GM18868 (cell line): ENCODE results near the gene YY1AP1.
A peak's percentile ranks its signal among the peaks of the same experiment; 100 is the strongest.
"Not testable (repeated sequence)": the region's sequence is repeated elsewhere in the genome, so short reads cannot be mapped to it uniquely, and the experiment has no call there.

Experiments used
- ATAC-seq: cut with Tn5 transposase; IDR thresholded peaks from one replicate; pipeline ENCODE4 v1.9.1; 2021; ENCODE audit warnings: mild to moderate bottlenecking, moderate library complexity; ENCODE audit not compliant: unreplicated experiment

The YY1AP1 gene

GRCh38 chr1:155696524-155696923 lies 8.0 kb upstream of the YY1AP1 start:
- ATAC-seq, result no peak

- no peak for ATAC-seq
Measured at GRCh38 chr1:155695608-155696007, 7.0 kb upstream of the YY1AP1 start.

GRCh38 chr1:155695072-155695471 lies 6.5 kb upstream of the YY1AP1 start:
- no peak for ATAC-seq

- ATAC-seq, result no peak
Measured at GRCh38 chr1:155694167-155694566, 5.6 kb upstream of the YY1AP1 start.

- no peak for ATAC-seq
Measured at GRCh38 chr1:155691992-155692528, 3.5 kb upstream of the YY1AP1 start.

- ATAC-seq, result not testable (repeated sequence)
Measured at GRCh38 chr1:155689081-155689607, 570 bp upstream of the YY1AP1 start, which contains the start of gene DAP3. Gene DAP3 (plus strand): TSS chr1:155689091. CDS start chr1:155709780, 20,689 bp downstream.

GRCh38 chr1:155687705-155688323 lies 760 bp downstream of the YY1AP1 start:
- peak; percentile 38 for ATAC-seq

GRCh38 chr1:155681776-155682175 lies 6.8 kb downstream of the YY1AP1 start:
- ATAC-seq, result no peak

GRCh38 chr1:155680531-155680930 lies 8.0 kb downstream of the YY1AP1 start:
- no peak for ATAC-seq

- ATAC-seq, result not testable (repeated sequence)
Measured at GRCh38 chr1:155678992-155679391, 9.6 kb downstream of the YY1AP1 start.

- no peak for ATAC-seq
Measured at GRCh38 chr1:155678027-155678426, 10.5 kb downstream of the YY1AP1 start.

GRCh38 chr1:155673003-155673402 lies 15.6 kb downstream of the YY1AP1 start:
- no peak for ATAC-seq

GRCh38 chr1:155671750-155672149 lies 16.8 kb downstream of the YY1AP1 start:
- ATAC-seq, result no peak

- ATAC-seq, result no peak
Measured at GRCh38 chr1:155669233-155670162, 19.1 kb downstream of the YY1AP1 start.

- not testable (repeated sequence) for ATAC-seq
Measured at GRCh38 chr1:155661239-155661638, 27.3 kb downstream of the YY1AP1 start.

- no peak for ATAC-seq
Measured at GRCh38 chr1:155657463-155657862, 31.1 kb downstream of the YY1AP1 start.

- no peak for ATAC-seq
Measured at GRCh38 chr1:155652951-155653350, 35.6 kb downstream of the YY1AP1 start.

- no peak for ATAC-seq
Measured at GRCh38 chr1:155651861-155652661, 36.5 kb downstream of the YY1AP1 start.

GRCh38 chr1:155650231-155650757 lies 38.3 kb downstream of the YY1AP1 start:
- no peak for ATAC-seq

GRCh38 chr1:155649676-155650075 lies 38.9 kb downstream of the YY1AP1 start:
- no peak for ATAC-seq
